Stimulated activated CD4-positive, alpha-beta T cell treated with anti-CD3 and anti-CD28 coated beads, Interleukin-1b, Interleukin-23, amount 100 ng/mL, for 24 hours (primary cell): ENCODE results near the gene RPRD1A.
"Not testable (repeated sequence)": the region's sequence is repeated elsewhere in the genome, so short reads cannot be mapped to it uniquely, and the experiment has no call there.

Experiments used
- DNase-seq, 4 experiments: peaks; one replicate each; pipeline ENCODE4 v3.0.0-alpha.2; 2020; ENCODE audit warnings: low read depth in 4 of 4, low spot score in 1 of 4

The RPRD1A gene

GRCh38 chr18:36031903-36032302 is 35.5 kb downstream of the RPRD1A start:
- no peak for DNase-seq

GRCh38 chr18:36031407-36031806 is 36.0 kb downstream of the RPRD1A start:
- DNase-seq = no peak

DNA sequence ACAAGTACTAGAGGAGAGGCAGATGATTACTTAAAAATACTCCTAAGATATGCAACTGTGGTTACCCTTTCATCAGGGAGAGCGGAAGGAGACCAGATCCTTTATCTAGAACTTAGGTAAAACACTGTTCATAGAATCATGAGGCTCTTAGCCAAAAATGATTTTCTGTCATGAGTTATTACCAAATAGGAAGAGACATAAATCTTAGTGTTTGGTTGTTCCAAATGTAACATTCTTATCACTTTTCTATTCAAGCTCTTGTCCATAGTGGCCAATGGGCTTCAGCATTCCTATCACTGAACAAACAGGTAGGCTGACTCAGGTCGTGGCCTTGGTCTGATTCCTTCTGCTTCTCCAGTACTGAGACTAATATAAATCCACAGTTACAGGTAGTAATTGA is 38.5 kb downstream of the RPRD1A start:
- DNase-seq = no peak

GRCh38 chr18:36025025-36025424 is 42.3 kb downstream of the RPRD1A start:
- DNase-seq = no peak

DNA sequence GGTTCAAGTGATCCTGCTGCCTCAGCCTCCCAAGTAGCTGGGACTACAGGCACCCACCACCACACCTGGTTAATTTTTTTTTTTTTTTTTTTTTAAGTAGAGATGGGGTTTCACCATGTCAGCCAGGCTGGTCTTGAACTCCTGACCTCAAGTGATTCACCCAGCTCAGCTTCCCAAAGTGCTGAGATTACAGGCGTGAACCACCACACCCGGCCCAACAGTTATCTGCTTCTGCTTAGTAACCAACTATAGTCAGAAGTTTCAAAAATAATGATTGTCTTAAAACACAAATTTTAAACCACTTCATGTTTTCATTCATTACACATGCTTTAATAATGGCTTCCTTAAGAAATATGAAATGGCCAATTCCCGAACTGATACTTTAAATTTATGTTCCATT is 43.1 kb downstream of the RPRD1A start:
- DNase-seq = not testable (repeated sequence)

DNA sequence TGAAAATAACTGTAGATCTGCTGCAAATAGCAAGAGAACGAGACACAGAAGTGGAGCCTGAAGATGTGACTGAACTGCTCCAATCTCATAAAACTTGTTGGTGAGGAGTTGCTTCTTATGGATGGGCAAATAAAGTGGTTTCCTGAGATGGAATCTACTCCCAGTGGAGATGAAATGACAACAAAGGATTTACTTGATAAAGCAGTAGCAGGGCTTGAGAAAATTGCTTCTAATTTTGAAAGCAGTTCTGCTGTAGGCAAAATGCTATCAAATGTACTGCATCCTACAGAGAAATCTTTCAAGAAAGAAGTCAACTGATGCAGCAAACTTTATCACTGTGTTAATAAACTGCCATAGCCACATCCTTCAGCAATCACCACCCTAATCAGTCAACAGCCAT is 44.0 kb downstream of the RPRD1A start:
- DNase-seq = no peak

- DNase-seq = no peak
Observed at GRCh38 chr18:36020174-36020711, 47.1 kb downstream of the RPRD1A start.

- no peak for DNase-seq
Observed at GRCh38 chr18:36017232-36017631, 50.1 kb downstream of the RPRD1A start.

DNA sequence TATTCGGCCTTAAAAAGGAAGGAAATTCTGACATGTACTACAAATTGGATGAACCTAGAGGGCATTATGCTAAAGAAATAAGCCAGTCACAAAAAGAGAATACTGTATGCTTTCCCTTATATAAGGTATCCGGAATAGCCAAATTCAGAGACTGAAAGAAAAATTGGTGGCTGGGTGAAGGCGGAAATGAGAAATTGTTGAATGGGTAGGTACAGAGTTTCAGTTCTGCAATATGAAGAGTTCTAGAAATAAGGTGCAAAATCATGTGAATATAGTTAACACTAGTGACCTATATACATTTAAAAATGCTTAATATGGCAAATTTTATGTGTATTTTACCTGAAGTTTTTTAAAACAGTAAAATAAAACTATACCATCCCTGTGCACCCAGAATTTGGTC is 51.7 kb downstream of the RPRD1A start:
- DNase-seq = no peak

- no peak for DNase-seq
Observed at GRCh38 chr18:36012891-36013290, 54.5 kb downstream of the RPRD1A start.

DNA sequence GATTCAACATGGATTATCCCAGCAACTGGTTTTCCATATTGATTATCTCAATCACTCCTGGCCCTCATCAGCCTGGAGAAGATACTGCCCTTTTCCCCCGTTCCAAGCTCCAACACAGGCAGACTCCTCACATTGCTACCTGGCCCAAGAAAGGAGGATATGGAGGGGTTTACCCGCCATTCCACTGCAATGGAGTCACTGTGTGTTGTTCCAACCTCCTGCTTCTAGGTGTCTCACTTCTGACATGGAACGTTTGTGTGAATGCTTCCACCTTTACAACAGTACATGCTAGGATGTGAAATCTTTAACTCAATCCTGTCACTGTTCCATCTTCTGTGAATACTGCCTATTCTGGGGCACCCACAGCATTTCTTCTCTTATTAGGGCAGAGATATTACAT is 58.1 kb downstream of the RPRD1A start:
- no peak for DNase-seq

DNA sequence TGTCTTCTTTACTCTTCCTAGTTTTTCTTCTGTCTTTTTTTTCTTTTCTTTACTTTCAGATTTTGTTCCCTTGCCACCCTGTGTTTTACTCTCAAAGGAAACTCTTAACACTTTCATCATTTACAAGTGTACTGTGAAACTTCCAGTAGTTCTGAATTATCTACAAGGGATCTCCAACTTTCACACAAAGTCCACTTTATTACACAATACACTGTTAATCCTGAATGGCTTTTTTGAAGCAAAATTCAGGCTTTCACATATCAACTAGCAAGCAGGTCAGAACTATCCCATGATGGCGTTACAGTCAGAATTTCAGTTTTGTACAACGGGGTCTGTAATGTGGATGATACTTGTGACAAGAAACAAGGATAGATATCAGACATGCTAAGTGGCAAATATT is 60.4 kb downstream of the RPRD1A start:
- DNase-seq = no peak

GRCh38 chr18:35999925-36000324 is 67.4 kb downstream of the RPRD1A start:
- DNase-seq = no peak

DNA sequence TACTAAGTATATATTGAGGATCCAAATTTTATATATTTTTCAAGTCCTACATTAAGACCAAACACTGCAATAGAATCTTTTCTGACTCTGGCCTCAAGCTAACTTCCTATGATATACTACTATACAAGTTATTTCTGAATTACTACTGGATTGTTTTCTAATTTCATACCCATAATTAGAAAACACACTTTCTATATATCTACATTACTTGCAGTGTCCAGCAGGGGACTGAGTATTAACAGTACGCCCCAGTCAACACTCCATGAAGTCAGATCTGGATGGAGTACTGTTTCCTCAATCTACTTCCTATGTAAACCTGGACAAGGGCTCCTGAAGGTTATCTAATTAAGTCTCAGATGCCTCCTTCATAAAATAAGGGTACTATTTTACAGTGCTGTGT is 68.4 kb downstream of the RPRD1A start:
- no peak for DNase-seq

DNA sequence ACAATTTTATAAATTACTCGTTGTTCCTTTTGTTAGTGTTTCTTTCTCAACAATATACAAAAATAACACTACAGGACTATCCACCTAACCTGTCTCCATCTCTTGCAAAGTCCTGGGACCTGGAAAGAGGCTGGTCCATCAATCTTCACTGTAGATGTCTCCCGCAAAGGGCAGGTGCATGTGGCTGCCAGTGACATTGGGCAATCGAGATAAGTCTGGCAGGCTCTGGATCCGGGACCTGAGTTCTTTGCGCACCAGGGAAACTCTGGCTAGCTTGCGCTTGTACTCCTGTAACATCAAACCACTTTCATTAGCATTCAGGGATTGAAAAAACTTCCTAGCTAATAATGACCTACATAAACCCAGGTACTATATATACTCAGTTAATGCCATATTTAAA is 74.3 kb downstream of the RPRD1A start:
- no peak for DNase-seq

DNA sequence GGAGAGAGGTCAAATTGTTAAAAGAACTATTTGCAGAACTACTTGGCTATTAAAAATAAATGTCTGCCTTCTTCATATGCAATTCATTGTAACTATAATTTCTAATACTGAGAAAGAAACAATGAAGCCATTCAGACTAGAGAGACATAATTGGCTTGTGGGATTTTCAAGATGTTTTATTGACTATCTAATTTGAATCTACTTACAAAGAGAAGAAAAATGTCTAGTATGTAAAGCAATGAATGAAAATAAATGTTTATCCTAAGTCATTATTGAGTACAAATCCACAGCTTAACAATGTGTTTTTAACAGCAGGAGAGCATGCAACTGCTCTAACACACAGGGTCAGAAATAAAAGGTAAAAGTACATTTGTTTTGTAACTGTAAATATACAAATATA is 75.7 kb downstream of the RPRD1A start:
- DNase-seq = no peak

DNA sequence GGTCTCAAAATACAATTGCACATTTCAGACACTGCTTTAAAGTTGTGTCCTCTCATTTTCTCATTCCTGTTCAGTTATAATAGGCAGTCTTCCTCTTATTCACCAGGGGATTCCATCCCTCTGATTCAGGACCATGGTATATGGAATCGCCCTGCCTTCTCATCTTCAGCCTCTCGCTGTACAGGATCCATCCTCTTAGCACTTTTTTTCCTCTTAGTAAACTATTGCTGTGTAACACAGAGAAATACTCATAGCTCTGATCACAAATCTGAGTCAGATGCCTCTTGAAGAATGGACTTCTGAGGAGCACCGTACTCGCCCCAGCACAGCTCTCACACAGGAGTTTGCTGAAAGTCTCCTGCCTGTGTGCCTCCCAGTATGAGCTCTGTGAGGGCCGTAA is 83.5 kb downstream of the RPRD1A start:
- no peak for DNase-seq

DNA sequence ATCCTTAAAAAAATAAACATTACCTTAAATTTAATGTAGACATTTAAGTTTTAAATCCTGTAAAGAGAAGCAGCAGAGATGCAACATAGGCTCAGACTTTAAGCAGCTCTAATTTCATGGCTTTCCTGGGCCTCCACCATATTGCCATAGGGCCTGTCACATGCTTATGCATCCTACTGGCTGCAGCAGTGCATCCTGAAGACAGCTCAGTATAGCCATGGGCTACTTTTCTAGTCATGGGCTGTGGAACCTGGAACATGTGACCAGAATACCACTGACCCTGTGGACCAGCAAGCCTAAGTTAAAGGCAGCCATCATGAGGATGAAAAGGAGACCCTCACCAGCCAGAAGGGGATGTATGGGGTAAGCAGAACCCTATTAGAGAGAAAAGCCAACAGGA is 84.2 kb downstream of the RPRD1A start:
- no peak for DNase-seq

- no peak for DNase-seq
Observed at GRCh38 chr18:35982409-35983114, 84.8 kb downstream of the RPRD1A start.

GRCh38 chr18:35979112-35979511 is 88.2 kb downstream of the RPRD1A start:
- no peak for DNase-seq

- DNase-seq = no peak
Observed at GRCh38 chr18:35974181-35974580, 93.2 kb downstream of the RPRD1A start.

- no peak for DNase-seq
Observed at GRCh38 chr18:35973650-35974049, 93.7 kb downstream of the RPRD1A start.
